ENCODE measurements around the gene SLC35D2.
"Not testable (repeated sequence)": the region's sequence is repeated elsewhere in the genome, so short reads cannot be mapped to it uniquely, and the experiment has no call there.

GRCh38 chr9:96375507-96375906 is 8.0 kb downstream of the SLC35D2 start:
- TF ChIP-seq CTCF (IDR thresholded peaks at IDR 0.05; ENCODE audit: low read depth, low read length, poor library complexity, severe bottlenecking); EZH2phosphoT487 (IDR thresholded peaks at IDR 0.05; ENCODE audit: borderline replicate concordance, low read length): not testable (repeated sequence)

Measured in DOHH2 (cell line).